ENCODE results near the gene SSTR5.

DNA sequence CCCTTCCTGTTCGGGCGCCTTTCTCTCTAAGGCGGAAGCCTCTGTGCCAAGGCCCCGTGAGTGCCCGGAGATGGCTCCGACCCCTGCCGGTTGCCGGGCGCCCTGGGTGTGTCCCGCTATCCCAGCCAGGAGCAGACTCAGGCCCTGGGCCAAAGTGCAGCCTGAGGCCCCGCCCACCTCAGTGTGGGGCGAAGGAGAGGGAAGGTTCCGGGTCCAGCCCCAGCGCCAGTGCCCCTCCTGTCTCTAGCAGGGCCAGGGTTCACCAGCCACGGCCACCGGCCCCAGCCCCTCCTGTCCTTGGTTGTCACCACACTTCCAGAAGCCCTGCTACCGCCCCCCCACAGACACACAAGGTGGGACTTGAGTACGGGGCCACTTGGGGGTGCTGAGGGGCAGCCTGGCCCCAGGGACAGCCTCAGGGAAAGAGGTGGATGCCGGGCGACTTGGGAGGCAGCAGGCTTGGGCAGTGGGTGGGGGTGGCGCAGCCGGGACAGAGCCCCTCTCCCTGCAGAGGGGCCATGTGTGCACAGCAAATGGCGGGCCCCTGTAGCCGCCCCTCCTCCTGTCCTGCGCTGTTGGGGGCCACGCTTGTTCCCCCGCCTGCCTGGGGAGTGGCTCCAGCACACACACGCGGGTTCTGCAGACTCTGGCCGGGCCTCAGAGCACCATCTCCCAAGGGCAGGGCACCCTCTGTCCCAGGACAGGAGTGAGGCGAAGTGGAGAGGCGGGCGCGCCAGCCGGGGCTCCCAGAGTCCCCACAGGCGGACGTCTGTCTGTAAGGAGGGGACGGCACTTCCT is 17.5 kb downstream of the SSTR5 start:
- TF ChIP-seq, protein P1, sequence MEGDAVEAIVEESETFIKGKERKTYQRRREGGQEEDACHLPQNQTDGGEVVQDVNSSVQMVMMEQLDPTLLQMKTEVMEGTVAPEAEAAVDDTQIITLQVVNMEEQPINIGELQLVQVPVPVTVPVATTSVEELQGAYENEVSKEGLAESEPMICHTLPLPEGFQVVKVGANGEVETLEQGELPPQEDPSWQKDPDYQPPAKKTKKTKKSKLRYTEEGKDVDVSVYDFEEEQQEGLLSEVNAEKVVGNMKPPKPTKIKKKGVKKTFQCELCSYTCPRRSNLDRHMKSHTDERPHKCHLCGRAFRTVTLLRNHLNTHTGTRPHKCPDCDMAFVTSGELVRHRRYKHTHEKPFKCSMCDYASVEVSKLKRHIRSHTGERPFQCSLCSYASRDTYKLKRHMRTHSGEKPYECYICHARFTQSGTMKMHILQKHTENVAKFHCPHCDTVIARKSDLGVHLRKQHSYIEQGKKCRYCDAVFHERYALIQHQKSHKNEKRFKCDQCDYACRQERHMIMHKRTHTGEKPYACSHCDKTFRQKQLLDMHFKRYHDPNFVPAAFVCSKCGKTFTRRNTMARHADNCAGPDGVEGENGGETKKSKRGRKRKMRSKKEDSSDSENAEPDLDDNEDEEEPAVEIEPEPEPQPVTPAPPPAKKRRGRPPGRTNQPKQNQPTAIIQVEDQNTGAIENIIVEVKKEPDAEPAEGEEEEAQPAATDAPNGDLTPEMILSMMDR (IDR thresholded peaks at IDR 0.05; ENCODE audit: low read length): no peak
- TF ChIP-seq EZH2 (optimal IDR thresholded peaks at IDR 0.05; ENCODE audit: low read depth, low read length): no peak
